GM19455 (cell line): ENCODE results near the gene ZNF697.

Experiments
- ATAC-seq: cut with Tn5 transposase; IDR thresholded peaks from one replicate; pipeline ENCODE4 v1.9.1; 2021; ENCODE audit not compliant: unreplicated experiment

Gene ZNF697

GRCh38 chr1:119664067-119664466 lies 16.0 kb upstream of the ZNF697 start:
- ATAC-seq = no peak

- ATAC-seq = peak; percentile 80
Measured at GRCh38 chr1:119662034-119662437, 14.0 kb upstream of the ZNF697 start.

GRCh38 chr1:119660253-119661083 lies 12.4 kb upstream of the ZNF697 start:
- ATAC-seq = no peak

- ATAC-seq = no peak
Measured at GRCh38 chr1:119659628-119660027, 11.6 kb upstream of the ZNF697 start.

- ATAC-seq = peak; percentile 82
Measured at GRCh38 chr1:119656410-119656955, 8.4 kb upstream of the ZNF697 start.

- ATAC-seq = no peak
Measured at GRCh38 chr1:119655154-119655553, 7.1 kb upstream of the ZNF697 start.

GRCh38 chr1:119653839-119654170 lies 5.7 kb upstream of the ZNF697 start:
- ATAC-seq = no peak

GRCh38 chr1:119653135-119653838 lies 5.2 kb upstream of the ZNF697 start:
- no peak for ATAC-seq

GRCh38 chr1:119652587-119652986 lies 4.5 kb upstream of the ZNF697 start:
- ATAC-seq = no peak

- no peak for ATAC-seq
Measured at GRCh38 chr1:119651641-119652040, 3.6 kb upstream of the ZNF697 start.

- no peak for ATAC-seq
Measured at GRCh38 chr1:119651133-119651532, 3.1 kb upstream of the ZNF697 start.

GRCh38 chr1:119648620-119649004 lies 546 bp upstream of the ZNF697 start:
- ATAC-seq = no peak

GRCh38 chr1:119647228-119647733 lies 785 bp downstream of the ZNF697 start:
- ATAC-seq = no peak

GRCh38 chr1:119646521-119647227 lies 1.4 kb downstream of the ZNF697 start:
- no peak for ATAC-seq

GRCh38 chr1:119639109-119639508 lies 9.0 kb downstream of the ZNF697 start:
- no peak for ATAC-seq

GRCh38 chr1:119637710-119638109 lies 10.4 kb downstream of the ZNF697 start:
- no peak for ATAC-seq

- ATAC-seq = no peak
Measured at GRCh38 chr1:119636491-119637089, 11.5 kb downstream of the ZNF697 start.

- ATAC-seq = no peak
Measured at GRCh38 chr1:119635811-119636390, 12.2 kb downstream of the ZNF697 start.

- ATAC-seq = no peak
Measured at GRCh38 chr1:119634016-119634415, 14.1 kb downstream of the ZNF697 start.

GRCh38 chr1:119633575-119633974 lies 14.5 kb downstream of the ZNF697 start:
- no peak for ATAC-seq

- ATAC-seq = no peak
Measured at GRCh38 chr1:119632841-119633240, 15.2 kb downstream of the ZNF697 start.
